HEK293 (cell line): Measurements from ENCODE around the gene CBR1.

Source experiments
- GFI1B ChIP-seq: fragments of 450-650 bp; formaldehyde crosslinking; IDR thresholded peaks from 2 replicates; pipeline ENCODE4 v1.5.1; 2016; ENCODE audit warnings: missing biosample characterization, missing genetic modification characterization
- SALL2 ChIP-seq: fragments of 450-650 bp; formaldehyde crosslinking; IDR thresholded peaks from 2 replicates; pipeline ENCODE4 v1.5.0; 2017; ENCODE audit warnings: missing biosample characterization, mild to moderate bottlenecking, missing genetic modification characterization, borderline replicate concordance
- ZBTB7A ChIP-seq: fragments of 450-650 bp; formaldehyde crosslinking; IDR thresholded peaks from 2 replicates; pipeline ENCODE4 v1.5.1; 2016; ENCODE audit warnings: low read depth, missing biosample characterization, missing genetic modification characterization
- ZNF600 ChIP-seq: fragments of 450-650 bp; formaldehyde crosslinking; IDR thresholded peaks from 2 replicates; pipeline ENCODE4 v1.5.1; 2016; ENCODE audit warnings: missing biosample characterization, missing genetic modification characterization
- ZNF610 ChIP-seq: fragments of 450-650 bp; formaldehyde crosslinking; IDR thresholded peaks from 2 replicates; pipeline ENCODE4 v1.5.1; 2016; ENCODE audit warnings: missing biosample characterization, missing genetic modification characterization, borderline replicate concordance
- ZNF670 ChIP-seq: fragments of 450-650 bp; formaldehyde crosslinking; IDR thresholded peaks from 2 replicates; pipeline ENCODE4 v1.5.1; 2016; ENCODE audit warnings: missing biosample characterization, missing genetic modification characterization, low read depth
- ZNF76 ChIP-seq: fragments of 450-650 bp; formaldehyde crosslinking; IDR thresholded peaks from 2 replicates; pipeline ENCODE4; 2016; ENCODE audit warnings: low read depth, missing biosample characterization, missing genetic modification characterization, borderline replicate concordance
- TF ChIP-seq, protein P1 (sequence below): sonication (generic); formaldehyde crosslinking; IDR thresholded peaks from 2 replicates; pipeline ENCODE4 v1.8.1; 2022; ENCODE audit warnings: mild to moderate bottlenecking, moderate library complexity, missing genetic modification reagents

DNA sequence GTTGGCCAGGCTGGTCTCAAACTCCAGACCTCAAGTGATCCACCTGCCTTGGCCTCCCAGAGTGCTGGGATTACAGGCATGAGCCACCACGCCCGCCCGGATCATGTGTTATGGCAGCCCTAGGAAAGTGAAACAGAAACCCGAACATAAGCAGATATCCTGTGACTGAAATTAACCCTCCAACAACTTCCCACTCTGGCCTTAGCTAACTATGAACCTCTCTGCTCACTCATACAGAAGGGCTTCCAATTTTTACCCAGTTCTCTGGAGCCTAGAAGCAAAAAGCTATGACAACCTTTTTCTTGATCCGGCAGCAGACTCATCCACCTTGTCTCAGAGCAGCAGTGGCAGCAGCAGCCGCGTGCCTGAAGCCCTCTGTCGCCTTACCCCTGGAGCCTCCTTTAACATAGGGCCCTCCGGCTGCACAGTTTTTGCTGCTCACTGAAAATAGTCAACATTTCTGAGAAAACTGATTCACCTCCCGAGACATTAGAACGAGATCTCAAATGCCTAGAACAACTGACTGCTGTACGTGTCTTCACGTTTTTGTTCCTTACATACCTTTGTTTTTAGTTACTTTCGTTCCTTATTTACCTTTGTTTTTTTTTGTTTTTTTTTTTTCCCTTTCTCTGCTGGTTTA is 9.3 kb downstream of the CBR1 start:
- no peak for TF ChIP-seq ZNF76 (tag by site-specific recombination)
- no peak for TF ChIP-seq ZBTB7A (tag by site-specific recombination)
- TF ChIP-seq ZNF670 = no peak
- no peak for TF ChIP-seq ZNF610 (tag by site-specific recombination)
- no peak for TF ChIP-seq GFI1B
- TF ChIP-seq ZNF600 (tag by site-specific recombination) = no peak; the same call in 1 of the 2 replicates
- TF ChIP-seq, protein P1, sequence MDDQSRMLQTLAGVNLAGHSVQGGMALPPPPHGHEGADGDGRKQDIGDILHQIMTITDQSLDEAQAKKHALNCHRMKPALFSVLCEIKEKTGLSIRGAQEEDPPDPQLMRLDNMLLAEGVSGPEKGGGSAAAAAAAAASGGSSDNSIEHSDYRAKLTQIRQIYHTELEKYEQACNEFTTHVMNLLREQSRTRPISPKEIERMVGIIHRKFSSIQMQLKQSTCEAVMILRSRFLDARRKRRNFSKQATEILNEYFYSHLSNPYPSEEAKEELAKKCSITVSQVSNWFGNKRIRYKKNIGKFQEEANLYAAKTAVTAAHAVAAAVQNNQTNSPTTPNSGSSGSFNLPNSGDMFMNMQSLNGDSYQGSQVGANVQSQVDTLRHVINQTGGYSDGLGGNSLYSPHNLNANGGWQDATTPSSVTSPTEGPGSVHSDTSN = no peak
- TF ChIP-seq SALL2 = no peak
